Trophoblast cell (in vitro differentiated cells and primary cell): ENCODE results near the gene PDGFRA.

Experiments used
- DNase-seq, 2 donors: peaks; one replicate each; pipeline ENCODE4 v3.0.0-alpha.2; 2016
- H2AFZ ChIP-seq: 2 replicates; pipeline ENCODE4 v1.6.1; 2013; ENCODE audit warnings: low read length, moderate library complexity, mild to moderate bottlenecking; ENCODE audit not compliant: insufficient read depth, poor library complexity
- H2AK5ac ChIP-seq: 2 replicates; pipeline ENCODE4 v1.6.1; 2013; ENCODE audit warnings: mild to moderate bottlenecking, low read length
- H2BK120ac ChIP-seq: 2 replicates; pipeline ENCODE4 v1.6.1; 2013; ENCODE audit warnings: low read length, mild to moderate bottlenecking, moderate library complexity; ENCODE audit not compliant: insufficient read depth, poor library complexity
- H2BK12ac ChIP-seq: 2 replicates; pipeline ENCODE4 v1.6.1; 2013; ENCODE audit warnings: mild to moderate bottlenecking, low read length, moderate library complexity
- H2BK5ac ChIP-seq: 2 replicates; pipeline ENCODE4 v1.6.1; 2013; ENCODE audit warnings: low read length, low read depth, moderate library complexity, mild to moderate bottlenecking; ENCODE audit not compliant: poor library complexity
- H3K14ac ChIP-seq: 2 replicates; pipeline ENCODE4 v1.6.1; 2013; ENCODE audit warnings: mild to moderate bottlenecking, low read length
- H3K18ac ChIP-seq: 2 replicates; pipeline ENCODE4 v1.6.1; 2013; ENCODE audit warnings: mild to moderate bottlenecking, low read length
- H3K23ac ChIP-seq: 2 replicates; pipeline ENCODE4 v1.6.1; 2013; ENCODE audit warnings: low read length
- H3K27ac ChIP-seq: 2 replicates; pipeline ENCODE4 v1.5.1; 2013; ENCODE audit warnings: low read depth, mild to moderate bottlenecking, inconsistent platforms, low read length, moderate library complexity
- H3K27me3 ChIP-seq: 2 replicates; pipeline ENCODE4 v1.6.1; 2013; ENCODE audit warnings: inconsistent platforms, mild to moderate bottlenecking, low read length, moderate library complexity; ENCODE audit not compliant: insufficient read depth
- H3K36me3 ChIP-seq, 2 experiments: 1 replicate in 1 of 2; 2 replicates in 1 of 2; pipeline ENCODE4 v1.6.1; 2013; ENCODE audit warnings: low read length in 2 of 2, mild to moderate bottlenecking in 2 of 2, moderate library complexity in 1 of 2; ENCODE audit not compliant: insufficient read depth in 2 of 2, control insufficient read depth in 1 of 2
- H3K4ac ChIP-seq: 2 replicates; pipeline ENCODE4 v1.6.1; 2013; ENCODE audit warnings: low read depth, mild to moderate bottlenecking, low read length, moderate library complexity
- H3K4me1 ChIP-seq, 2 experiments: 1 replicate in 1 of 2; 2 replicates in 1 of 2; pipeline ENCODE4 v1.6.1; 2013; ENCODE audit warnings: low read length in 2 of 2, mild to moderate bottlenecking in 2 of 2, moderate library complexity in 1 of 2; ENCODE audit not compliant: insufficient read depth in 2 of 2, control insufficient read depth in 1 of 2
- H3K4me2 ChIP-seq: 2 replicates; pipeline ENCODE4 v1.6.1; 2013; ENCODE audit warnings: inconsistent platforms, mild to moderate bottlenecking, low read length, moderate library complexity
- H3K4me3 ChIP-seq: 2 replicates; pipeline ENCODE4 v1.5.1; 2013; ENCODE audit warnings: mild to moderate bottlenecking, low read depth, low read length, inconsistent platforms
- H3K79me1 ChIP-seq: one replicate; pipeline ENCODE4 v1.6.1; 2013; ENCODE audit warnings: low read length
- H3K79me2 ChIP-seq: 2 replicates; pipeline ENCODE4 v1.6.1; 2013; ENCODE audit warnings: low read length, mild to moderate bottlenecking; ENCODE audit not compliant: control insufficient read depth, insufficient read depth, poor library complexity
- H3K9ac ChIP-seq: 2 replicates; pipeline ENCODE4 v1.6.1; 2013; ENCODE audit warnings: mild to moderate bottlenecking, low read length
- H3K9me3 ChIP-seq: 2 replicates; pipeline ENCODE4 v1.6.1; 2013; ENCODE audit warnings: low read depth, mild to moderate bottlenecking, control low read depth, inconsistent platforms, low read length; ENCODE audit not compliant: insufficient read depth
- H4K12ac ChIP-seq: 2 replicates; pipeline ENCODE4 v1.6.1; 2013; ENCODE audit warnings: low read depth, mild to moderate bottlenecking, low read length, moderate library complexity
- H4K8ac ChIP-seq: 2 replicates; pipeline ENCODE4 v1.6.1; 2013; ENCODE audit warnings: low read depth, mild to moderate bottlenecking, low read length, moderate library complexity
- H4K91ac ChIP-seq: one replicate; pipeline ENCODE4 v1.6.1; 2013; ENCODE audit warnings: low read depth, mild to moderate bottlenecking, low read length, moderate library complexity
- WGBS: extraction: QIAGEN DNeasy Blood & Tissue Kit; methylation state at CpG from one replicate; pipeline ENCODE4 v1.1.7; 2013; ENCODE audit warnings: missing lambda C conversion rate; ENCODE audit not compliant: insufficient read length, insufficient coverage; ENCODE audit errors: extremely low coverage; 5-methylcytosine and 5-hydroxymethylcytosine counted together

Gene PDGFRA

GRCh38 chr4:54274264-54274663 is 45.2 kb downstream of the PDGFRA start:
- no peak overlapping the region for H2BK120ac ChIP-seq
- DNase-seq, result no peak

GRCh38 chr4:54274795-54275665 is 45.9 kb downstream of the PDGFRA start:
- no peaks in the 10 kb centered on the region for H3K27me3 ChIP-seq
- no peak overlapping the region for H3K14ac ChIP-seq
- no peak overlapping the region for H4K12ac ChIP-seq
- no peak overlapping the region for H4K91ac ChIP-seq
- H3K36me3 ChIP-seq, result peaks cover 20 to 46% of the 10 kb centered on the region in 2 experiments
- no peaks in the 10 kb centered on the region for H3K4me1 ChIP-seq
- H3K23ac ChIP-seq, result no peak overlapping the region
- H2AFZ ChIP-seq, result no peak overlapping the region
- no peaks in the 10 kb centered on the region for H3K79me2 ChIP-seq
- no peak overlapping the region for H3K9ac ChIP-seq
- H2AK5ac ChIP-seq, result no peak overlapping the region
- DNase-seq, result no peak
- no peak overlapping the region for H3K18ac ChIP-seq
- H2BK120ac ChIP-seq, result no peak overlapping the region
- no peak overlapping the region for H3K4ac ChIP-seq
- H3K9me3 ChIP-seq, result no peaks in the 10 kb centered on the region
- H2BK12ac ChIP-seq, result no peak overlapping the region
- H3K27ac ChIP-seq, result no peak overlapping the region
- no peak overlapping the region for H4K8ac ChIP-seq
- WGBS, result no CpG with 5 or more reads among the region's 3 CpGs
- no peaks in the 10 kb centered on the region for H3K79me1 ChIP-seq
- no peak overlapping the region for H3K4me3 ChIP-seq
- no peak overlapping the region for H2BK5ac ChIP-seq
- H3K4me2 ChIP-seq, result no peak overlapping the region

More at GRCh38 chr4:54274264-54274663, 45.2 kb downstream of the PDGFRA start:
- no peak overlapping the region for H2AK5ac ChIP-seq
- no peak overlapping the region for H4K91ac ChIP-seq
- H3K4me1 ChIP-seq, result no peaks in the 10 kb centered on the region
- H4K8ac ChIP-seq, result no peak overlapping the region
- H2BK5ac ChIP-seq, result no peak overlapping the region
- H3K4me3 ChIP-seq, result no peak overlapping the region
- H2BK12ac ChIP-seq, result no peak overlapping the region
- no peaks in the 10 kb centered on the region for H3K27me3 ChIP-seq
- no peak overlapping the region for H3K18ac ChIP-seq
- no peak overlapping the region for H2AFZ ChIP-seq
- H3K27ac ChIP-seq, result no peak overlapping the region
- peaks cover 20 to 45% of the 10 kb centered on the region in 2 experiments for H3K36me3 ChIP-seq
- no peaks in the 10 kb centered on the region for H3K79me1 ChIP-seq
- no CpG with 5 or more reads among the region's 3 CpGs for WGBS
- H3K14ac ChIP-seq, result no peak overlapping the region
- no peak overlapping the region for H3K4me2 ChIP-seq
- H4K12ac ChIP-seq, result no peak overlapping the region
- H3K4ac ChIP-seq, result no peak overlapping the region
- H3K9ac ChIP-seq, result no peak overlapping the region
- H3K9me3 ChIP-seq, result no peaks in the 10 kb centered on the region
- H3K23ac ChIP-seq, result no peak overlapping the region
- H3K79me2 ChIP-seq, result no peaks in the 10 kb centered on the region

- Histone ChIP-seq H3K27me3 (no peaks in the 10 kb centered on the region), H2AK5ac (no peak overlapping the region), H3K4me3 (no peak overlapping the region), H2BK5ac (no peak overlapping the region), H3K18ac (no peak overlapping the region), H4K8ac (no peak overlapping the region), H3K79me2 (no peaks in the 10 kb centered on the region), H3K79me1 (no peaks in the 10 kb centered on the region), H3K14ac (no peak overlapping the region), H4K12ac (no peak overlapping the region), H2BK12ac (no peak overlapping the region), H4K91ac (no peak overlapping the region), H3K27ac (no peak overlapping the region), H3K9ac (no peak overlapping the region), H3K9me3 (no peaks in the 10 kb centered on the region), H2AFZ (no peak overlapping the region), H3K4ac (no peak overlapping the region), H3K23ac (no peak overlapping the region), H2BK120ac (no peak overlapping the region), H3K36me3 (peaks cover 23 to 51% of the 10 kb centered on the region in 2 experiments), H3K4me2 (no peak overlapping the region), H3K4me1 (no peaks in the 10 kb centered on the region)
- no CpG with 5 or more reads among the region's 20 CpGs for WGBS
- DNase-seq, result no peak
Measured at GRCh38 chr4:54276641-54277430, 47.7 kb downstream of the PDGFRA start.

GRCh38 chr4:54277691-54278090 is 48.6 kb downstream of the PDGFRA start:
- no CpG with 5 or more reads among the region's 1 CpG for WGBS
- no peak overlapping the region for H2BK5ac ChIP-seq
- H2BK12ac ChIP-seq, result no peak overlapping the region
- no peaks in the 10 kb centered on the region for H3K9me3 ChIP-seq
- no peak overlapping the region for H4K91ac ChIP-seq
- H3K27me3 ChIP-seq, result no peaks in the 10 kb centered on the region
- no peak overlapping the region for H3K9ac ChIP-seq
- H3K79me1 ChIP-seq, result no peaks in the 10 kb centered on the region
- no peak overlapping the region for H3K4ac ChIP-seq
- H3K27ac ChIP-seq, result no peak overlapping the region
- no peaks in the 10 kb centered on the region for H3K79me2 ChIP-seq
- peaks cover 23 to 50% of the 10 kb centered on the region in 2 experiments for H3K36me3 ChIP-seq
- H2AFZ ChIP-seq, result no peak overlapping the region
- no peak overlapping the region for H4K8ac ChIP-seq
- H3K18ac ChIP-seq, result no peak overlapping the region
- no peak overlapping the region for H2AK5ac ChIP-seq
- H3K4me2 ChIP-seq, result no peak overlapping the region
- H3K14ac ChIP-seq, result no peak overlapping the region
- no peak overlapping the region for H3K4me3 ChIP-seq
- no peak overlapping the region for H4K12ac ChIP-seq
- H3K23ac ChIP-seq, result no peak overlapping the region
- peak in 1 of 2 donors; percentile 5 for DNase-seq
- H2BK120ac ChIP-seq, result no peak overlapping the region
- no peaks in the 10 kb centered on the region for H3K4me1 ChIP-seq
